ENCODE measurements around the gene KIF2B.

The KIF2B gene, protein sequence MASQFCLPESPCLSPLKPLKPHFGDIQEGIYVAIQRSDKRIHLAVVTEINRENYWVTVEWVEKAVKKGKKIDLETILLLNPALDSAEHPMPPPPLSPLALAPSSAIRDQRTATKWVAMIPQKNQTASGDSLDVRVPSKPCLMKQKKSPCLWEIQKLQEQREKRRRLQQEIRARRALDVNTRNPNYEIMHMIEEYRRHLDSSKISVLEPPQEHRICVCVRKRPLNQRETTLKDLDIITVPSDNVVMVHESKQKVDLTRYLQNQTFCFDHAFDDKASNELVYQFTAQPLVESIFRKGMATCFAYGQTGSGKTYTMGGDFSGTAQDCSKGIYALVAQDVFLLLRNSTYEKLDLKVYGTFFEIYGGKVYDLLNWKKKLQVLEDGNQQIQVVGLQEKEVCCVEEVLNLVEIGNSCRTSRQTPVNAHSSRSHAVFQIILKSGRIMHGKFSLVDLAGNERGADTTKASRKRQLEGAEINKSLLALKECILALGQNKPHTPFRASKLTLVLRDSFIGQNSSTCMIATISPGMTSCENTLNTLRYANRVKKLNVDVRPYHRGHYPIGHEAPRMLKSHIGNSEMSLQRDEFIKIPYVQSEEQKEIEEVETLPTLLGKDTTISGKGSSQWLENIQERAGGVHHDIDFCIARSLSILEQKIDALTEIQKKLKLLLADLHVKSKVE

DNA sequence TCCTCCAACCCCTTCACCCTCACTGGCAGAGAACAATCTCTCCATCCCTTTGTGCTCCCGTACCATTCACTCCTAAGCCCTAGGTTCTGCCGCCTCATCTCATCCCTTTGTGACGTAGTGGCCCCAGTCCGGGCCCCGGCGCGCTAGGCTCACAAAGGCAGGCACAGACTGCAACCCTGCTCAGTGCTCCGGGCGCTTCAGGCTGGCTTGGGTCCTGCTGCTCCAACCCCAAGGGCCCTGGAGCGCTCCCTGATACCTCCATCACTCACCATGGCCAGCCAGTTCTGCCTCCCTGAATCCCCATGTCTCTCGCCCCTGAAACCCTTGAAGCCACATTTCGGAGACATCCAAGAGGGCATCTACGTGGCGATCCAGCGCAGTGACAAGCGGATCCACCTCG, at the start of gene KIF2B:
KIF2B (plus strand) TSS at position 164 of the 400 bp plus-strand sequence; CDS start at position 271, 107 bp downstream.
- no peak within 1 kb of the TSS for H3K4me3 ChIP-seq (ENCODE audit: low read depth, low read length)
- no peak for DNase-seq (ENCODE audit: low read depth)
- TF ChIP-seq POLR2A (IDR thresholded peaks at IDR 0.05; ENCODE audit: extremely low read depth, insufficient read length): no peak
- no peak for TF ChIP-seq MYC (IDR thresholded peaks at IDR 0.05; ENCODE audit: low read depth, low read length)
- TF ChIP-seq, protein P1, sequence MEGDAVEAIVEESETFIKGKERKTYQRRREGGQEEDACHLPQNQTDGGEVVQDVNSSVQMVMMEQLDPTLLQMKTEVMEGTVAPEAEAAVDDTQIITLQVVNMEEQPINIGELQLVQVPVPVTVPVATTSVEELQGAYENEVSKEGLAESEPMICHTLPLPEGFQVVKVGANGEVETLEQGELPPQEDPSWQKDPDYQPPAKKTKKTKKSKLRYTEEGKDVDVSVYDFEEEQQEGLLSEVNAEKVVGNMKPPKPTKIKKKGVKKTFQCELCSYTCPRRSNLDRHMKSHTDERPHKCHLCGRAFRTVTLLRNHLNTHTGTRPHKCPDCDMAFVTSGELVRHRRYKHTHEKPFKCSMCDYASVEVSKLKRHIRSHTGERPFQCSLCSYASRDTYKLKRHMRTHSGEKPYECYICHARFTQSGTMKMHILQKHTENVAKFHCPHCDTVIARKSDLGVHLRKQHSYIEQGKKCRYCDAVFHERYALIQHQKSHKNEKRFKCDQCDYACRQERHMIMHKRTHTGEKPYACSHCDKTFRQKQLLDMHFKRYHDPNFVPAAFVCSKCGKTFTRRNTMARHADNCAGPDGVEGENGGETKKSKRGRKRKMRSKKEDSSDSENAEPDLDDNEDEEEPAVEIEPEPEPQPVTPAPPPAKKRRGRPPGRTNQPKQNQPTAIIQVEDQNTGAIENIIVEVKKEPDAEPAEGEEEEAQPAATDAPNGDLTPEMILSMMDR (IDR thresholded peaks at IDR 0.05; ENCODE audit: low read depth, low read length): no peak
- TF ChIP-seq, protein P2, sequence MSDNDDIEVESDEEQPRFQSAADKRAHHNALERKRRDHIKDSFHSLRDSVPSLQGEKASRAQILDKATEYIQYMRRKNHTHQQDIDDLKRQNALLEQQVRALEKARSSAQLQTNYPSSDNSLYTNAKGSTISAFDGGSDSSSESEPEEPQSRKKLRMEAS (IDR thresholded peaks at IDR 0.05; ENCODE audit: low read depth, low read length): no peak

DNA sequence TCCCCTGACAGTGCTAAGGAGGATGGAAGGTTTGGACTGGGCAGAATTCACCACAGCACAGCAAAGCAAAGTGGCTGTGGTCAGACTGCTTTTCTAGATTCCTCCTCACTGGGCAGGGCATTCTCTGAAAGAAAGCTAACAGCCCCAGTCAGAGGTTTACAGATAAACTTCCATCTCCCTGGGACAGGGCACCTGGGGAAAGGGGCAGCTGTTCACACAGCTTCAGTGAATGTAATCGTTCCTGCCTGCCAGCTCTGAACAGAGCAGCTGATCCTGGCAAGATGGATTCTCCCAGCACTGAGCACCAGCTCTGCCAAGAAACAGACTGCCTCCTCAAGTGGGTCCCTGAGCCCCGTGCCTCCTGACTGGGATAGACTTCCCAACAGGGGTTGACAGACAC, 42.4 kb upstream of the KIF2B start:
- no peak for DNase-seq (ENCODE audit: low read depth)
- no peak overlapping the region for H3K4me3 ChIP-seq (ENCODE audit: low read depth, low read length)
- no peak for TF ChIP-seq MYC (IDR thresholded peaks at IDR 0.05; ENCODE audit: low read depth, low read length)
- TF ChIP-seq, protein P1 (IDR thresholded peaks at IDR 0.05; ENCODE audit: low read depth, low read length): no peak
- no peak for TF ChIP-seq POLR2A (IDR thresholded peaks at IDR 0.05; ENCODE audit: extremely low read depth, insufficient read length)
- TF ChIP-seq, protein P2 (IDR thresholded peaks at IDR 0.05; ENCODE audit: low read depth, low read length): no peak

DNA sequence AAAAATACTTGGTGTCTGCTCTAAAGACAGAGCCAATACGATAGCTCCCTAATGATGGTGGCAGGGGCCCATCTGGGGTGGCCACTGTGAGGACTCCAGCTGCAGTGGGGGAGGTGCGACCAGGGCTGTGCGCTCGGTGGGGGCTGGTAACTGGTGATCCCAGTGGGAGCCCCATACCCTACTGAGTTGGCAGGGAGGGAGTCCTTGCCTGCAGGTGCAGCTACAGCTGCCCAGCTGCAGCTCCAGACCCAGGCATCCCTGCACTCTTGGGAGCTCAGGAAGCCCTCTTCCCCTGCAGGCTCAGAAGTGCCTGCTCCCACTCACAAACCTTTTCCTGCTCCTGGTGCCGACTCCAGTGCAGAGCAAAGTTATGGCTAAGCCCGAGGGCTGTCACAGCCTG, 31.2 kb upstream of the KIF2B start:
- H3K4me3 ChIP-seq (ENCODE audit: low read depth, low read length): no peak overlapping the region
- no peak for DNase-seq (ENCODE audit: low read depth)
- no peak for TF ChIP-seq POLR2A (IDR thresholded peaks at IDR 0.05; ENCODE audit: extremely low read depth, insufficient read length)
- TF ChIP-seq MYC (IDR thresholded peaks at IDR 0.05; ENCODE audit: low read depth, low read length): no peak
- TF ChIP-seq, protein P1 (IDR thresholded peaks at IDR 0.05; ENCODE audit: low read depth, low read length): no peak
- TF ChIP-seq, protein P2 (IDR thresholded peaks at IDR 0.05; ENCODE audit: low read depth, low read length): no peak

DNA sequence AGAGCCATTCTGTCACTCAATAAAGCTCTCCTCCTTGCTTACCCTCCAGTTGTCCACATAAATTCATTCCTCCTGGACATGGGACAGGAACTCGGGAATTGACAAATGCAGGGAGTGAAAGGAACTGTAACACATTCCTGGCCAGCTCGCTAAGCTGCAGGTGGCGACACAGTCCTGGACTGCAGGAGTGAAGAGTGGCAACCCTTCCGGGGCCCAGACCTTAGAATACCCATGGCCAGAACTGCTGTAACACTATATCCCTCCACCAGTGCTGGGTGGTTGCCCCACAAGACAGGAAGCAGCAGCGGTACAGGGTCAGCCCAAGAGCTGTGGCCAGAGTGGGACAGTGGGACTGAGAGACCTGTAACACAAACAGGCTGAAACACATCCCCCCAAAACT, 30.3 kb upstream of the KIF2B start:
- TF ChIP-seq, protein P1 (IDR thresholded peaks at IDR 0.05; ENCODE audit: low read depth, low read length): no peak
- TF ChIP-seq MYC (IDR thresholded peaks at IDR 0.05; ENCODE audit: low read depth, low read length): no peak
- no peak for TF ChIP-seq POLR2A (IDR thresholded peaks at IDR 0.05; ENCODE audit: extremely low read depth, insufficient read length)
- TF ChIP-seq, protein P2 (IDR thresholded peaks at IDR 0.05; ENCODE audit: low read depth, low read length): no peak
- H3K4me3 ChIP-seq (ENCODE audit: low read depth, low read length): no peak overlapping the region
- DNase-seq (ENCODE audit: low read depth): no peak

DNA sequence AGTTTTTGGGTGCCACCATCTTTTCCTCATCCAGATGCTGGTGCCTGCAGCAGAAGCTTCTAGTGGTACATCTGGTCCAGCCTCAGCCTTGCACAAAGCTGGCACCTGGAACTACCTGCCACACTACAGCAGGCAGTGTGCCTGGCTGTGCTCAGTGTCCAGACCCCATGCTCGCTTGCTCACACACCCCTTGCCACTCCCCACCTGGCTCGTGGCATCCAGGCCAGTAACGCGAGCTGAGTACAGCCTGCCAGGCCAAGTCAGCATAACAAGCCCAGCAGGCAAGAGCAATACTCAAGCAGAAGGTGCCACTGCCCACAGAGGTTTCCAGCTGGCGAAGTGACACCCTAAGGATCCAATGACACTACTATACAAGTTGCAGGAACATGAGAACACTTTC, 29.7 kb upstream of the KIF2B start:
- H3K4me3 ChIP-seq (ENCODE audit: low read depth, low read length): no peak overlapping the region
- TF ChIP-seq POLR2A (IDR thresholded peaks at IDR 0.05; ENCODE audit: extremely low read depth, insufficient read length) (no peak), MYC (IDR thresholded peaks at IDR 0.05; ENCODE audit: low read depth, low read length) (no peak)
- TF ChIP-seq, protein P1 (IDR thresholded peaks at IDR 0.05; ENCODE audit: low read depth, low read length): no peak
- TF ChIP-seq, protein P2 (IDR thresholded peaks at IDR 0.05; ENCODE audit: low read depth, low read length): no peak
- no peak for DNase-seq (ENCODE audit: low read depth)

Data from NB4 (cell line).